Measurements from ENCODE around the gene TTLL5. TPM values are rescaled to one million over a fixed set of nuclear protein-coding genes. Genes with fewer than 3 reads are reported as not detected.
A peak's percentile ranks its signal among the peaks of the same experiment; 100 is the strongest.

Gene TTLL5
- total and polyA plus RNA-seq, 2 of the 13 experiments (the other 11 are each of a cell fraction or from before 2014, with no cell fraction given), result 11.8 to 18.8 TPM

GRCh38 chr14:75648066-75648838 is 12.8 kb upstream of the TTLL5 start (continued):
- TF ChIP-seq ZFP91 (CRISPR knock-in tag; IDR thresholded peaks at IDR 0.05; ENCODE audit: borderline replicate concordance), result peak; percentile 63
- TF ChIP-seq TBP (CRISPR knock-in tag; IDR thresholded peaks at IDR 0.05), result no peak
- peak; percentile 98 for TF ChIP-seq NCOA2 (CRISPR knock-in tag; IDR thresholded peaks at IDR 0.05)
- TF ChIP-seq ZKSCAN5 (CRISPR knock-in tag; IDR thresholded peaks at IDR 0.05), result no peak
- no peak for TF ChIP-seq ZNF282 (IDR thresholded peaks at IDR 0.05; ENCODE audit: partially characterized antibody)
- TF ChIP-seq SPEN (CRISPR knock-in tag; IDR thresholded peaks at IDR 0.05; ENCODE audit: low read depth), result peak; percentile 84
- peak; percentile 100 for TF ChIP-seq TEAD3 (CRISPR knock-in tag; optimal IDR thresholded peaks at IDR 0.05; ENCODE audit: borderline replicate concordance)
- TF ChIP-seq ZNF720 (CRISPR knock-in tag; IDR thresholded peaks at IDR 0.05), result no peak
- TF ChIP-seq PBX2 (CRISPR knock-in tag; IDR thresholded peaks at IDR 0.05), result peak; percentile 69
- TF ChIP-seq ZNF275 (CRISPR knock-in tag; IDR thresholded peaks at IDR 0.05; ENCODE audit: borderline replicate concordance), result no peak
- peak; percentile 98 for TF ChIP-seq ZNF614 (CRISPR knock-in tag; IDR thresholded peaks at IDR 0.05; ENCODE audit: borderline replicate concordance)
- peak; percentile 33 for TF ChIP-seq CTCF (CRISPR knock-in tag; IDR thresholded peaks at IDR 0.05)
- TF ChIP-seq ZNF3 (CRISPR knock-in tag; IDR thresholded peaks at IDR 0.05), result no peak
- TF ChIP-seq HMGXB4 (CRISPR knock-in tag; IDR thresholded peaks at IDR 0.05; ENCODE audit: borderline replicate concordance in 1 of 2, low read depth in 1 of 2), result peak in 1 of 2 experiments; percentile 75; a peak in 1 of 4 replicates
- no peak for TF ChIP-seq ZNF260 (CRISPR knock-in tag; IDR thresholded peaks at IDR 0.05; ENCODE audit: borderline replicate concordance, low read depth)
- TF ChIP-seq ZNF576 (CRISPR knock-in tag; IDR thresholded peaks at IDR 0.05), result no peak
- TF ChIP-seq NFRKB (IDR thresholded peaks at IDR 0.05), result no peak
- peak; percentile 63 for TF ChIP-seq YY1 (IDR thresholded peaks at IDR 0.05; ENCODE audit: insufficient read depth, insufficient replicate concordance, low read depth, low read length)
- TF ChIP-seq SYNCRIP (IDR thresholded peaks at IDR 0.05; ENCODE audit: insufficient read depth, low read depth, low read length), result no peak
